ENCODE data around the gene SCP2D1.

The SCP2D1 gene

GRCh38 chr20:18840248-18840645 is 26.7 kb downstream of the SCP2D1 start:
- no peak overlapping the region for H3K4me3 Mint-ChIP-seq
- ATAC-seq: no peak

GRCh38 chr20:18845017-18845416 is 31.4 kb downstream of the SCP2D1 start:
- Mint-ChIP-seq H3K27ac (no peak overlapping the region), H3K9me3 (no peaks in the 10 kb centered on the region), H3K4me3 (no peak overlapping the region), H3K36me3 (no peaks in the 10 kb centered on the region), H3K27me3 (no peaks in the 10 kb centered on the region), H3K4me1 (no peaks in the 10 kb centered on the region)
- no peak for ATAC-seq

More at GRCh38 chr20:18840248-18840645, 26.7 kb downstream of the SCP2D1 start:
- Mint-ChIP-seq H3K27me3 (no peaks in the 10 kb centered on the region), H3K4me1 (no peaks in the 10 kb centered on the region), H3K9me3 (no peaks in the 10 kb centered on the region), H3K36me3 (no peaks in the 10 kb centered on the region), H3K27ac (no peak overlapping the region)

GRCh38 chr20:18847226-18847755 is 33.7 kb downstream of the SCP2D1 start:
- no peak for ATAC-seq
- no peaks in the 10 kb centered on the region for H3K36me3 Mint-ChIP-seq
- H3K27me3 Mint-ChIP-seq: no peaks in the 10 kb centered on the region
- H3K4me1 Mint-ChIP-seq: no peaks in the 10 kb centered on the region
- no peak overlapping the region for H3K27ac Mint-ChIP-seq
- no peak overlapping the region for H3K4me3 Mint-ChIP-seq
- no peaks in the 10 kb centered on the region for H3K9me3 Mint-ChIP-seq

GRCh38 chr20:18849131-18849530 is 35.5 kb downstream of the SCP2D1 start:
- Mint-ChIP-seq H3K36me3 (no peaks in the 10 kb centered on the region), H3K4me1 (no peaks in the 10 kb centered on the region), H3K27ac (no peak overlapping the region), H3K4me3 (no peak overlapping the region), H3K27me3 (no peaks in the 10 kb centered on the region), H3K9me3 (no peaks in the 10 kb centered on the region)
- ATAC-seq: no peak

GRCh38 chr20:18851629-18852028 is 38.0 kb downstream of the SCP2D1 start:
- H3K4me1 Mint-ChIP-seq: no peaks in the 10 kb centered on the region
- ATAC-seq: no peak
- H3K27ac Mint-ChIP-seq: no peak overlapping the region

GRCh38 chr20:18852318-18852717 is 38.7 kb downstream of the SCP2D1 start:
- no peak overlapping the region for H3K27ac Mint-ChIP-seq
- no peaks in the 10 kb centered on the region for H3K36me3 Mint-ChIP-seq
- no peak overlapping the region for H3K4me3 Mint-ChIP-seq
- ATAC-seq: no peak
- H3K9me3 Mint-ChIP-seq: no peaks in the 10 kb centered on the region
- H3K27me3 Mint-ChIP-seq: no peaks in the 10 kb centered on the region
- no peaks in the 10 kb centered on the region for H3K4me1 Mint-ChIP-seq

More at GRCh38 chr20:18851629-18852028, 38.0 kb downstream of the SCP2D1 start:
- H3K4me3 Mint-ChIP-seq: no peak overlapping the region
- H3K27me3 Mint-ChIP-seq: no peaks in the 10 kb centered on the region
- no peaks in the 10 kb centered on the region for H3K36me3 Mint-ChIP-seq
- H3K9me3 Mint-ChIP-seq: no peaks in the 10 kb centered on the region

- Mint-ChIP-seq H3K27ac (no peak overlapping the region), H3K4me1 (no peaks in the 10 kb centered on the region), H3K4me3 (no peak overlapping the region), H3K36me3 (no peaks in the 10 kb centered on the region), H3K27me3 (no peaks in the 10 kb centered on the region), H3K9me3 (peaks cover under 1% of the 10 kb centered on the region)
- no peak for ATAC-seq
Observed at GRCh38 chr20:18853216-18853615, 39.6 kb downstream of the SCP2D1 start.

GRCh38 chr20:18853946-18854646 is 40.5 kb downstream of the SCP2D1 start:
- Mint-ChIP-seq H3K4me1 (no peaks in the 10 kb centered on the region), H3K27me3 (no peaks in the 10 kb centered on the region), H3K4me3 (no peak overlapping the region), H3K27ac (no peak overlapping the region), H3K36me3 (no peaks in the 10 kb centered on the region), H3K9me3 (peaks cover 4% of the 10 kb centered on the region)
- ATAC-seq: no peak

- Mint-ChIP-seq H3K27ac (no peak overlapping the region), H3K4me3 (no peak overlapping the region), H3K27me3 (no peaks in the 10 kb centered on the region), H3K9me3 (peaks cover 16% of the 10 kb centered on the region), H3K4me1 (no peaks in the 10 kb centered on the region), H3K36me3 (no peaks in the 10 kb centered on the region)
- ATAC-seq: no peak
Observed at GRCh38 chr20:18855882-18856281, 42.3 kb downstream of the SCP2D1 start.

GRCh38 chr20:18856873-18857272 is 43.3 kb downstream of the SCP2D1 start:
- H3K9me3 Mint-ChIP-seq: peaks cover 16% of the 10 kb centered on the region
- H3K4me1 Mint-ChIP-seq: no peaks in the 10 kb centered on the region
- no peak for ATAC-seq
- H3K4me3 Mint-ChIP-seq: no peak overlapping the region
- H3K27ac Mint-ChIP-seq: no peak overlapping the region
- no peaks in the 10 kb centered on the region for H3K27me3 Mint-ChIP-seq
- H3K36me3 Mint-ChIP-seq: no peaks in the 10 kb centered on the region

- H3K36me3 Mint-ChIP-seq: no peaks in the 10 kb centered on the region
Observed at GRCh38 chr20:18857640-18858039, 44.1 kb downstream of the SCP2D1 start.

GRCh38 chr20:18858816-18859215 is 45.2 kb downstream of the SCP2D1 start:
- no peaks in the 10 kb centered on the region for H3K27me3 Mint-ChIP-seq
- no peaks in the 10 kb centered on the region for H3K36me3 Mint-ChIP-seq
- peaks cover 16% of the 10 kb centered on the region for H3K9me3 Mint-ChIP-seq
- no peak overlapping the region for H3K27ac Mint-ChIP-seq
- H3K4me1 Mint-ChIP-seq: no peaks in the 10 kb centered on the region
- ATAC-seq: no peak
- H3K4me3 Mint-ChIP-seq: no peak overlapping the region

More at GRCh38 chr20:18857640-18858039, 44.1 kb downstream of the SCP2D1 start:
- no peak overlapping the region for H3K27ac Mint-ChIP-seq
- ATAC-seq: no peak
- no peak overlapping the region for H3K4me3 Mint-ChIP-seq
- peaks cover 16% of the 10 kb centered on the region for H3K9me3 Mint-ChIP-seq
- no peaks in the 10 kb centered on the region for H3K4me1 Mint-ChIP-seq
- H3K27me3 Mint-ChIP-seq: no peaks in the 10 kb centered on the region
